ENCODE results near the gene ZBTB17.

DNA sequence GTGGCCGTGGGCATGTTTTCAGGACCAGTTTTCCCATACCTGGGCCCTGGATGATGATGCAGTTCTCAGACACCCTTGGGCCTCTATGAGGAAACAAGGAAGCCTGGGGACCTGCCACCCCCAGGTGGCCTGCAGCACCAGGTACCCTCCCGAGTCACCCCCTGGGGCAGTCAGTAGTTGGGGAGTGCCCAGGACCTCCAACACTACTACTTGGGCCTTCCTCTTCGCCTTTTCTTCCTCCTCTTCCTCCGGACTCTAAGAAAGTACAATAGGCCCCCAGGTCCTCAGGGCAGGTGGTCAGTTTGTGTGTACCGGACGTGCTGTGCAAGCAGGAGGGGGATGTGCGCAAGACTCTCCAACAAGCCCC lies 16.3 kb upstream of the ZBTB17 start:
- TF ChIP-seq POLR2AphosphoS5 (IDR thresholded peaks at IDR 0.05; ENCODE audit: low read depth, low read length), result no peak
- no peak for TF ChIP-seq REST (IDR thresholded peaks at IDR 0.05; ENCODE audit: insufficient read depth in 1 of 2, low read depth in 2 of 2, low read length in 2 of 2)

All from PFSK-1 (cell line).